Mesenchymal stem cell (in vitro differentiated cells and primary cell): ENCODE measurements around the gene OR10A7.

Experiments
- DNase-seq: peaks from one replicate; pipeline ENCODE4 v3.0.0-alpha.2; 2013
- H2AFZ ChIP-seq: one replicate; pipeline ENCODE4 v1.6.1; 2013; ENCODE audit warnings: low read depth, mild to moderate bottlenecking, control low read depth, inconsistent platforms, low read length, moderate library complexity
- H2AK5ac ChIP-seq: 2 replicates; pipeline ENCODE4 v1.6.1; 2013; ENCODE audit warnings: low read length, moderate library complexity, mild to moderate bottlenecking, inconsistent platforms; ENCODE audit not compliant: severe bottlenecking
- H2BK120ac ChIP-seq: one replicate; pipeline ENCODE4 v1.6.1; 2013; ENCODE audit warnings: low read depth, mild to moderate bottlenecking, inconsistent platforms, low read length, moderate library complexity
- H2BK12ac ChIP-seq, 2 experiments: one replicate each; pipeline ENCODE4 v1.6.1; 2013; ENCODE audit warnings: inconsistent platforms in 2 of 2, low read length in 2 of 2, mild to moderate bottlenecking in 2 of 2, moderate library complexity in 2 of 2, control low read depth in 1 of 2
- H2BK15ac ChIP-seq: one replicate; pipeline ENCODE4 v1.6.1; 2013; ENCODE audit warnings: mild to moderate bottlenecking, low read depth, inconsistent platforms; ENCODE audit not compliant: poor library complexity, severe bottlenecking
- H2BK5ac ChIP-seq: 2 replicates; pipeline ENCODE4 v1.6.1; 2013; ENCODE audit warnings: low read depth, mild to moderate bottlenecking, low read length, control low read depth, inconsistent platforms; ENCODE audit not compliant: poor library complexity, severe bottlenecking
- H3K14ac ChIP-seq, 2 experiments: one replicate each; pipeline ENCODE4 v1.6.1; 2013; ENCODE audit warnings: inconsistent platforms in 2 of 2, low read length in 2 of 2, control low read depth in 1 of 2, mild to moderate bottlenecking in 1 of 2, moderate library complexity in 1 of 2
- H3K18ac ChIP-seq, 2 experiments: one replicate each; pipeline ENCODE4 v1.6.1; 2013; ENCODE audit warnings: inconsistent platforms in 2 of 2, low read length in 2 of 2, control low read depth in 1 of 2, low read depth in 1 of 2, mild to moderate bottlenecking in 1 of 2
- H3K23ac ChIP-seq, 2 experiments: one replicate each; pipeline ENCODE4 v1.6.1; 2013; ENCODE audit warnings: inconsistent platforms in 2 of 2, low read length in 2 of 2, mild to moderate bottlenecking in 2 of 2, moderate library complexity in 2 of 2, control low read depth in 1 of 2
- H3K27ac ChIP-seq: 2 replicates; pipeline ENCODE4 v1.5.1; 2013; ENCODE audit warnings: mild to moderate bottlenecking, moderate library complexity, low read length, control low read depth, inconsistent platforms; ENCODE audit not compliant: poor library complexity, severe bottlenecking
- H3K27me3 ChIP-seq, 2 experiments: 2 replicates each; pipeline versions ENCODE4 v1.6.1 to v1.7.0; 2013; ENCODE audit warnings: low read length in 2 of 2, mild to moderate bottlenecking in 2 of 2, moderate library complexity in 2 of 2, control low read depth in 1 of 2, inconsistent platforms in 1 of 2; ENCODE audit not compliant: control insufficient read depth in 1 of 2, insufficient read depth in 1 of 2
- H3K36me3 ChIP-seq, 2 experiments: 2 replicates each; pipeline versions ENCODE4 v1.6.1 to v1.7.0; 2013; ENCODE audit warnings: low read length in 2 of 2, control low read depth in 1 of 2, inconsistent platforms in 1 of 2, low read depth in 1 of 2, mild to moderate bottlenecking in 1 of 2; ENCODE audit not compliant: insufficient read depth in 2 of 2, control insufficient read depth in 1 of 2
- H3K4ac ChIP-seq, 2 experiments: one replicate each; pipeline ENCODE4 v1.6.1; 2013; ENCODE audit warnings: inconsistent platforms in 2 of 2, low read length in 2 of 2, mild to moderate bottlenecking in 2 of 2, moderate library complexity in 2 of 2, control low read depth in 1 of 2, low read depth in 1 of 2
- H3K4me1 ChIP-seq: 2 replicates; pipeline ENCODE4 v1.6.1; 2013; ENCODE audit warnings: low read depth, low read length, control low read depth; ENCODE audit not compliant: control insufficient read depth, insufficient read depth
- H3K4me2 ChIP-seq: 2 replicates; pipeline ENCODE4 v1.6.1; 2013; ENCODE audit warnings: low read length, mild to moderate bottlenecking, inconsistent platforms; ENCODE audit not compliant: poor library complexity, severe bottlenecking
- H3K4me3 ChIP-seq, 2 experiments: 2 replicates each; pipeline versions ENCODE4 v1.5.1 to v1.7.0; 2013; ENCODE audit warnings: low read length in 2 of 2, mild to moderate bottlenecking in 2 of 2, control low read depth in 1 of 2, low read depth in 1 of 2; ENCODE audit not compliant: insufficient read depth in 1 of 2
- H3K79me1 ChIP-seq: replicated peaks from 2 replicates; pipeline ENCODE4 v1.6.1; 2013; ENCODE audit warnings: mild to moderate bottlenecking, control low read depth, low read length, inconsistent platforms; ENCODE audit not compliant: poor library complexity, severe bottlenecking
- H3K9ac ChIP-seq: 2 replicates; pipeline ENCODE4 v1.7.0; 2013; ENCODE audit warnings: mild to moderate bottlenecking, low read length, moderate library complexity
- H3K9me3 ChIP-seq: 2 replicates; pipeline ENCODE4 v1.7.0; 2013; ENCODE audit warnings: mild to moderate bottlenecking, low read length; ENCODE audit not compliant: control insufficient read depth
- H4K8ac ChIP-seq: one replicate; pipeline ENCODE4 v1.6.1; 2013; ENCODE audit warnings: inconsistent platforms, mild to moderate bottlenecking, low read length, moderate library complexity
- H4K91ac ChIP-seq: one replicate; pipeline ENCODE4 v1.6.1; 2013; ENCODE audit warnings: mild to moderate bottlenecking, low read length, inconsistent platforms
- WGBS: methylation state at CpG from one replicate; pipeline ENCODE4 v1.1.7; 2013; ENCODE audit warnings: mixed read lengths; 5-methylcytosine and 5-hydroxymethylcytosine counted together

Gene OR10A7

DNA sequence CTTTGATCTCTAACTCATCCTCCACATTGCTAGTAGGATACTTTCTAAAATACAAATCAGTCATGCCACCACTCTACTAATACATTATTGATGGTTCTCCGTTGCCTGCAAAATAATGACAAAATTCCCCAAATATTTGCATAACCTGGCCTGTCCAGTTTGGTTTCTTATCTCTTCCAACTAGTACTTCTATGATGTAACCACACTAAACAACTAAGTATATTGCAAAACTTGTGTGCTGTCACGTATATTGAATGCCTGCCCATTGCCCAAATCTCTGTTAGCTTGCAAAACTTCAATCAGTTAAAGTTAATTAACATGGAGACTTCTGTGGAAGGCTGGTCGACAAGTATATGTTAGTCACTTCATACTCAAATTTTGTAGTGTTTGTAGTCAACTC is 30.1 kb downstream of the OR10A7 start:
- Histone ChIP-seq H3K4ac (no peak overlapping the region), H2BK120ac (no peak overlapping the region), H3K18ac (no peak overlapping the region), H2BK15ac (no peak overlapping the region), H3K4me2 (no peak overlapping the region), H3K27ac (no peak overlapping the region), H3K4me1 (no peaks in the 10 kb centered on the region), H3K23ac (no peak overlapping the region), H4K91ac (no peak overlapping the region), H3K27me3 (peaks cover 0 to 3% of the 10 kb centered on the region in 2 experiments), H3K79me1 (no peaks in the 10 kb centered on the region), H2BK5ac (no peak overlapping the region), H3K9ac (no peak overlapping the region), H3K9me3 (no peaks in the 10 kb centered on the region), H2BK12ac (no peak overlapping the region), H2AK5ac (no peak overlapping the region), H3K36me3 (no peaks in the 10 kb centered on the region), H3K14ac (no peak overlapping the region), H2AFZ (no peak overlapping the region), H3K4me3 (no peak overlapping the region), H4K8ac (no peak overlapping the region)
- DNase-seq, result no peak
- 83% methylated on average over 1 of the region's 3 CpGs for WGBS

DNA sequence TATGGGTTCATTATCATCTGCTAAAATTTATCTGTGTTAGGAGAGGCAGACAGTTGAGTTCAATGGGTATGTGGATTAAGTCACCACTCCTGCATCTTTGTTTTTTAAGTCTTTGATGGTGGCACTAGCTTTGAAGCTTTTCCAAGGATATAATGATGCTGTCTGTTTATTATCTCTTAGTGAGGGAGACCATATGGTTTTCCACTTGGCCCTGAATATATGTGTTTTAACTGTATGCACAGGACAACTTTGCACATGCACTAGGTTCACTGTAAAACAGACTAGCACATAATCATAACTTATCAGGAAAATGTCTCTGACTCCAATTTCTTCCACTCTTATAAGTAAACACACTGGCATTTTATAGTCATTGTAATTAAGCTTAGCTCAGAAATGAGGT is 32.5 kb downstream of the OR10A7 start:
- Histone ChIP-seq H3K79me1 (no peaks in the 10 kb centered on the region), H3K4me1 (no peaks in the 10 kb centered on the region), H3K9me3 (no peaks in the 10 kb centered on the region), H3K4ac (no peak overlapping the region), H2BK120ac (no peak overlapping the region), H2AK5ac (no peak overlapping the region), H2AFZ (no peak overlapping the region), H3K36me3 (no peaks in the 10 kb centered on the region), H3K23ac (no peak overlapping the region), H4K8ac (no peak overlapping the region), H3K4me3 (no peak overlapping the region), H3K27ac (no peak overlapping the region), H3K9ac (no peak overlapping the region), H2BK5ac (no peak overlapping the region), H4K91ac (no peak overlapping the region), H2BK15ac (no peak overlapping the region), H3K18ac (no peak overlapping the region), H2BK12ac (no peak overlapping the region), H3K27me3 (no peaks in the 10 kb centered on the region), H3K4me2 (no peak overlapping the region), H3K14ac (no peak overlapping the region)
- no peak for DNase-seq

DNA sequence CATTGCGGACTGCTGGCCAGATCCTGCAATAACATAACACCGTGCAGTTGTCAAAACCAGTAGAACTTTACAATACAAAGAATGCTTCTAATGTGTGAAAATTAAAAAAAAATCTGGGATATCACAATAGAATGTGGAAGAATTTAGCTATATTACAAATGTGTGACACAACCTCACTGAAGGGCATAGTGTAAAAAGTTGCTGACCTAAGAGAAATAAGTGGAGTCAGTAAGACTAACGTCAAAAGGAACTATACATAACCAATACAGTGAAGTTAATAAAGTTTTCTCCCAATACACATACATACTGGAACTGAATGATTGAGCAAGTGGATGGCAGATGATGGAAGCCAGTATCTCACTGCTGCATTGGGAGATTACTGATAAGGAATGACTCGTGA is 36.0 kb downstream of the OR10A7 start:
- DNase-seq, result no peak
- no peak overlapping the region for H3K4ac ChIP-seq
- no peak overlapping the region for H4K91ac ChIP-seq
- WGBS, result no CpG with 5 or more reads among the region's 4 CpGs
- H3K9ac ChIP-seq, result no peak overlapping the region
- no peaks in the 10 kb centered on the region for H3K9me3 ChIP-seq
- no peak overlapping the region for H3K14ac ChIP-seq
- no peak overlapping the region for H2BK5ac ChIP-seq
- H2AFZ ChIP-seq, result no peak overlapping the region
- H2BK12ac ChIP-seq, result no peak overlapping the region
- H3K4me1 ChIP-seq, result no peaks in the 10 kb centered on the region
- H3K36me3 ChIP-seq, result no peaks in the 10 kb centered on the region
- no peak overlapping the region for H3K4me2 ChIP-seq
- H3K27me3 ChIP-seq, result no peaks in the 10 kb centered on the region
- no peak overlapping the region for H2AK5ac ChIP-seq
- H3K23ac ChIP-seq, result no peak overlapping the region
- H3K18ac ChIP-seq, result no peak overlapping the region
- no peaks in the 10 kb centered on the region for H3K79me1 ChIP-seq
- H4K8ac ChIP-seq, result no peak overlapping the region
- H2BK120ac ChIP-seq, result no peak overlapping the region
- H2BK15ac ChIP-seq, result no peak overlapping the region
- no peak overlapping the region for H3K27ac ChIP-seq
- no peak overlapping the region for H3K4me3 ChIP-seq

DNA sequence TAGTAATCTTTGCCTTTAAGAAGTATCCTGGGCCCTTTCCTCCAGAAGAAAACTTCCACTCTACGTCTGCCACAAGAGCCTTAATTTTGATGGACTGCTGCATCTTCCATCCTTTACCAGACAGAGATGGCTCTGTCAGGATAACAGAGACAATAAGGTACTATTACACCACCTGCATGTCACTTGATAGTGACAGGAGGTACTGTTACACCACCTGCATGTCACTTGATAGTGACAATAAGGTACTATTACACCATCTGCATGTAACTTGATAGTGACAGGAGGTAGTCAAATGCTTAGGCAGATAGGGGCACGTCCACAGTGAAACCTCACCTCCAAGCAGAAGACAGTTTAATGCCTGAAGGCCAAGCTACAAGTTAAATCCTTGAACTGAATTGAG is 37.5 kb downstream of the OR10A7 start:
- H2AK5ac ChIP-seq, result no peak overlapping the region
- no peak overlapping the region for H2BK5ac ChIP-seq
- H3K4ac ChIP-seq, result no peak overlapping the region
- no peak overlapping the region for H3K18ac ChIP-seq
- no peaks in the 10 kb centered on the region for H3K27me3 ChIP-seq
- no peaks in the 10 kb centered on the region for H3K9me3 ChIP-seq
- H4K8ac ChIP-seq, result no peak overlapping the region
- no peak overlapping the region for H3K4me3 ChIP-seq
- WGBS, result 56% methylated on average over 2 of the region's 2 CpGs
- H3K9ac ChIP-seq, result no peak overlapping the region
- H3K4me2 ChIP-seq, result no peak overlapping the region
- no peak overlapping the region for H3K14ac ChIP-seq
- no peak overlapping the region for H3K23ac ChIP-seq
- no peak overlapping the region for H2AFZ ChIP-seq
- no peak overlapping the region for H2BK12ac ChIP-seq
- no peak overlapping the region for H4K91ac ChIP-seq
- H2BK15ac ChIP-seq, result no peak overlapping the region
- no peaks in the 10 kb centered on the region for H3K4me1 ChIP-seq
- DNase-seq, result no peak
- H3K79me1 ChIP-seq, result no peaks in the 10 kb centered on the region
- no peak overlapping the region for H2BK120ac ChIP-seq
- no peaks in the 10 kb centered on the region for H3K36me3 ChIP-seq
- H3K27ac ChIP-seq, result no peak overlapping the region
